ENCODE data around the gene GNAQ. TPM values are rescaled to one million over a fixed set of nuclear protein-coding genes. Genes with fewer than 3 reads are reported as not detected.

Gene GNAQ
- 10 to 100 TPM; 41.6 to 45.8 (median 44.3) TPM for total RNA-seq (2021; fragmentation: NEBNext Ultra II Directional; extraction: Animal tissue kit (Norgen Biotek cat#: 25700))
- long read RNA-seq, full-length matches to known transcripts = 2 of 16 reads
- long read RNA-seq, partial matches to known transcripts = 0 of 16 reads
- long read RNA-seq, other reads (novel, unspliced or antisense) = 14 of 16 reads

- H3K36me3 Mint-ChIP-seq (ENCODE audit: low read depth) = no peaks in the 10 kb centered on the region
- peak within 1 kb of the TSS; percentile 93 for H3K27ac Mint-ChIP-seq
- H3K27me3 Mint-ChIP-seq (ENCODE audit: insufficient read depth) = no peaks in the 10 kb centered on the region
- H3K4me1 Mint-ChIP-seq (ENCODE audit: low read depth) = peaks cover 66% of the 10 kb centered on the region
- H3K4me3 Mint-ChIP-seq = peak within 1 kb of the TSS; percentile 94
- no peaks in the 10 kb centered on the region for H3K9me3 Mint-ChIP-seq
- TF ChIP-seq, protein P1, sequence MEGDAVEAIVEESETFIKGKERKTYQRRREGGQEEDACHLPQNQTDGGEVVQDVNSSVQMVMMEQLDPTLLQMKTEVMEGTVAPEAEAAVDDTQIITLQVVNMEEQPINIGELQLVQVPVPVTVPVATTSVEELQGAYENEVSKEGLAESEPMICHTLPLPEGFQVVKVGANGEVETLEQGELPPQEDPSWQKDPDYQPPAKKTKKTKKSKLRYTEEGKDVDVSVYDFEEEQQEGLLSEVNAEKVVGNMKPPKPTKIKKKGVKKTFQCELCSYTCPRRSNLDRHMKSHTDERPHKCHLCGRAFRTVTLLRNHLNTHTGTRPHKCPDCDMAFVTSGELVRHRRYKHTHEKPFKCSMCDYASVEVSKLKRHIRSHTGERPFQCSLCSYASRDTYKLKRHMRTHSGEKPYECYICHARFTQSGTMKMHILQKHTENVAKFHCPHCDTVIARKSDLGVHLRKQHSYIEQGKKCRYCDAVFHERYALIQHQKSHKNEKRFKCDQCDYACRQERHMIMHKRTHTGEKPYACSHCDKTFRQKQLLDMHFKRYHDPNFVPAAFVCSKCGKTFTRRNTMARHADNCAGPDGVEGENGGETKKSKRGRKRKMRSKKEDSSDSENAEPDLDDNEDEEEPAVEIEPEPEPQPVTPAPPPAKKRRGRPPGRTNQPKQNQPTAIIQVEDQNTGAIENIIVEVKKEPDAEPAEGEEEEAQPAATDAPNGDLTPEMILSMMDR (IDR thresholded peaks at IDR 0.05) = no peak
- DNase-seq = no peak
These were observed at the start of gene GNAQ for GRCh38 chr9:78031444-78031892. TSS of gene GNAQ (minus strand) at chr9:78031811. CDS start at chr9:78031235, 576 bp downstream.

GRCh38 chr9:78074385-78075291, 43.0 kb upstream of the GNAQ start:
- H3K9me3 Mint-ChIP-seq = peaks cover 7% of the 10 kb centered on the region
- H3K4me3 Mint-ChIP-seq = no peak overlapping the region
- no peak overlapping the region for H3K27ac Mint-ChIP-seq
- TF ChIP-seq, protein P1 (IDR thresholded peaks at IDR 0.05) = no peak
- H3K27me3 Mint-ChIP-seq (ENCODE audit: insufficient read depth) = peaks cover 9% of the 10 kb centered on the region
- peaks cover 8% of the 10 kb centered on the region for H3K4me1 Mint-ChIP-seq (ENCODE audit: low read depth)
- no peaks in the 10 kb centered on the region for H3K36me3 Mint-ChIP-seq (ENCODE audit: low read depth)
- no peak for DNase-seq

DNA sequence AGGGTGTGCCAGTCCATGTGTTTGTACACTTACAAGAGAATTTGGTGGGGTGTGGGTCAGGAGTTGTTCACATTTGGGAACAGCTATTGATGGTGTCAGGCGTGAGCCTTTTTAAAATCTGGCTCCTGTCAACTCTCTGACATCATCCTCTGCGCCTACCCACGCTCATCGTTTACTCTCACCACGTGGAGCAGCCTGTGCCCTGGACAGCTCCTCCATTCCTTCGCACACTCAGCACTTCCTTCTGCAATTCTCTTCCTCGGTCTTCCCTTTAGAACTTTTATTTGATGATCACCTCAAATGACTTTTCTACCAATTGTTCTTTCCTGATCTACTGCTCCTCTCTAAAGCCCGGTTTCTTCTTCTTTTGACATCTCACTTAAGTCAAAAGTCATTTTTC, 42.1 kb upstream of the GNAQ start:
- Mint-ChIP-seq H3K27me3 (ENCODE audit: insufficient read depth) (peaks cover 9% of the 10 kb centered on the region), H3K27ac (no peak overlapping the region)

DNA sequence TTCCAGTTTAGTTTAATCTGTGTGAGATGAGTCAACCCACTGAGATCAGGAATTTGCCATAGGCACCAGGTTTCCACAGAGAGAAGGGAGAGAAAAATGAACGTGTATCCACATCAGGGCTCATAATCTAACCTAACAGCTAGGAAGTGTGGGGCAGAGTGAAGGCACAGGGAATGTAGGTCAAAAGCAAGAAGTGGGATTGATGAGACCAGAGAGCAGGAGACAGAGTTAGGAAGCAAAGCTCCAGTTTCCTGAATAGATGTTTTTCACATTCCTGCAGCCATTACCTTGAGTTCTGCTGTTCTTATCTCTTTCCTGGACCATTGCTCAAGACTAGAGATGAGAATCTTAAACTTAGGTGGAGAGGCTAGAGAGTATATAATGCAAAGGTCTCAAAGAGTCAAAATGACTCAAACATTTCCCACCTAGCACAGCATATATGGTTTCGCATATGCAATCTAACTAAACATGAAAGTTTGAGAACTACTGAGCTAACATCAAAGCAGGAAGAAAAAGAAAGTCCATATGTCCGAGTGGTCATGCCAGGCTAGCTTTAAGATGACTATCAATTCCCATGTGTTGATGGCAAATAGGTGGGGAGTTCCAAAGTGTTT, 41.1 kb upstream of the GNAQ start:
- no peak for DNase-seq
- Mint-ChIP-seq H3K27ac (no peak overlapping the region), H3K36me3 (ENCODE audit: low read depth) (no peaks in the 10 kb centered on the region), H3K4me3 (no peak overlapping the region), H3K27me3 (ENCODE audit: insufficient read depth) (peaks cover 12% of the 10 kb centered on the region), H3K9me3 (peaks cover 2% of the 10 kb centered on the region; the same call in 1 of the 2 replicates), H3K4me1 (ENCODE audit: low read depth) (peaks cover 8% of the 10 kb centered on the region)
- TF ChIP-seq, protein P1 (IDR thresholded peaks at IDR 0.05) = no peak

More for the DNA sequence above, 42.1 kb upstream of the GNAQ start:
- Mint-ChIP-seq H3K36me3 (ENCODE audit: low read depth) (no peaks in the 10 kb centered on the region), H3K9me3 (peaks cover 7% of the 10 kb centered on the region), H3K4me3 (no peak overlapping the region), H3K4me1 (ENCODE audit: low read depth) (peaks cover 8% of the 10 kb centered on the region)
- TF ChIP-seq, protein P1 (IDR thresholded peaks at IDR 0.05) = no peak
- no peak for DNase-seq

DNA sequence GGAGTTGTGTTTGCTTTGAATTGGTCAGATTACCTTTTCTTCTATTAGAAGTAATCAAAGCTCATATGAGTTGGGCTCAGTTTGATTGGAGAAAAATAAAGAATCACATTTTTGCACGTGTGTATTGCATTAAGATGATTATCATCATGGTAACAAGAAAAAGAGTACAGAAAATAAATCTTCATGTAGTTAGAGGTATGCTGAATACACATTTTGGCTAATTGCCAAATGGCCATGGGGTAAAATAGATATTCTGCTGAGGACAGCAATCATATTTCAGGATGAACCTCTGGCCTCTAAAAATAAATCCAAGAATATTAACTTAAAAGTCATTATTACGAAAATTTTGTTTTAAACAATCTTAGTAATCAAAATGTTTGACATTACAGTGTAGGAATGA, 38.9 kb upstream of the GNAQ start:
- peaks cover 10% of the 10 kb centered on the region for H3K9me3 Mint-ChIP-seq
- no peak for DNase-seq
- peaks cover 8% of the 10 kb centered on the region for H3K4me1 Mint-ChIP-seq (ENCODE audit: low read depth)
- H3K27me3 Mint-ChIP-seq (ENCODE audit: insufficient read depth) = peaks cover 14% of the 10 kb centered on the region
- TF ChIP-seq, protein P1 (IDR thresholded peaks at IDR 0.05) = no peak
- no peak overlapping the region for H3K27ac Mint-ChIP-seq
- no peak overlapping the region for H3K4me3 Mint-ChIP-seq
- no peaks in the 10 kb centered on the region for H3K36me3 Mint-ChIP-seq (ENCODE audit: low read depth)

Measured in HFFc6 (cell line).